SK-N-SH (cell line): ENCODE measurements around the gene AIF1L. TPM values are rescaled to one million over a fixed set of nuclear protein-coding genes. Genes with fewer than 3 reads are reported as not detected.
A peak's percentile ranks its signal among the peaks of the same experiment; 100 is the strongest.

Experiments used
- CTCF ChIA-PET: fragments of 300-600, 350-600 bp; formaldehyde crosslinking; extraction: SDS; loops from one replicate; lab custom pipeline; 2021; lab: Yijun Ruan, JAX
- POLR2A ChIA-PET: fragments of 350-600 bp; sonication (Branson Sonifier 250); formaldehyde crosslinking; extraction: SDS; loops from one replicate; lab custom pipeline; 2020; ENCODE audit warnings: antibody characterized with exemption, inconsistent platforms; lab: Yijun Ruan, JAX
- DNase-seq: peaks from one replicate; pipeline ENCODE4 v3.0.0; 2012
- H2AFZ ChIP-seq: fragments of 200-600 bp; sonication (generic); 2 replicates; pipeline ENCODE4 v1.8.1; 2016; ENCODE audit warnings: antibody characterized with exemption, mild to moderate bottlenecking, low read depth
- H3F3A ChIP-seq: fragments of 200-600 bp; sonication (generic); replicated peaks from 2 replicates; pipeline ENCODE3; 2016; ENCODE audit warnings: antibody characterized with exemption, mild to moderate bottlenecking; ENCODE audit not compliant: insufficient read depth
- H3K27ac ChIP-seq, 2 experiments: fragments of 200-500 bp in 1 of 2; fragments of 200-600 bp in 1 of 2; sonication (Bioruptor generic) in 1 of 2; sonication (generic), shearing (Covaris generic) in 1 of 2; 2 replicates each; pipeline versions ENCODE4 v1.5.1 to v1.6.1; 2014 to 2016; ENCODE audit warnings: low read depth in 2 of 2, inconsistent platforms in 1 of 2, low read length in 1 of 2, mild to moderate bottlenecking in 1 of 2, mixed read lengths in 1 of 2
- H3K27me3 ChIP-seq: fragments of 200-600 bp; sonication (generic), shearing (Covaris generic); 2 replicates; pipeline ENCODE4 v1.6.1; 2016; ENCODE audit warnings: mixed run types; ENCODE audit not compliant: insufficient read depth
- H3K36me3 ChIP-seq, 2 experiments: fragments of 200-500 bp in 1 of 2; fragments of 200-600 bp in 1 of 2; sonication (Bioruptor generic) in 1 of 2; sonication (generic) in 1 of 2; replicated peaks in 1 of 2; 2 replicates each; pipeline versions ENCODE3 to v1.5.1; 2014 to 2016; ENCODE audit warnings: low read length in 1 of 2, mild to moderate bottlenecking in 1 of 2; ENCODE audit not compliant: insufficient read depth in 2 of 2, control insufficient read depth in 1 of 2
- H3K4me1 ChIP-seq, 2 experiments: fragments of 200-500 bp in 1 of 2; fragments of 200-600 bp in 1 of 2; sonication (Bioruptor generic) in 1 of 2; sonication (generic), shearing (Covaris generic) in 1 of 2; 2 replicates each; pipeline versions ENCODE4 v1.5.1 to v1.6.1; 2014 to 2016; ENCODE audit warnings: low read depth in 1 of 2, low read length in 1 of 2, mixed run types in 1 of 2; ENCODE audit not compliant: insufficient read depth in 2 of 2, control insufficient read depth in 1 of 2
- H3K4me2 ChIP-seq: fragments of 200-600 bp; sonication (generic), shearing (Covaris generic); 2 replicates; pipeline ENCODE4 v1.6.1; 2017; ENCODE audit warnings: mixed run types
- H3K4me3 ChIP-seq, 2 experiments: fragments of 200-500 bp in 1 of 2; fragments of 200-600 bp in 1 of 2; sonication (Bioruptor generic) in 1 of 2; sonication (generic), shearing (Covaris generic) in 1 of 2; 2 replicates each; pipeline versions ENCODE4 v1.5.1 to v1.8.1; 2014 to 2016; ENCODE audit warnings: low read depth in 2 of 2, inconsistent platforms in 1 of 2, low read length in 1 of 2, mild to moderate bottlenecking in 1 of 2, mixed read lengths in 1 of 2, moderate library complexity in 1 of 2
- H3K79me2 ChIP-seq: fragments of 200-600 bp; sonication (generic); 2 replicates; pipeline ENCODE4 v1.8.1; 2017; ENCODE audit warnings: mild to moderate bottlenecking; ENCODE audit not compliant: insufficient read depth
- H3K9ac ChIP-seq: fragments of 200-600 bp; sonication (generic); 2 replicates; pipeline ENCODE4 v1.6.1; 2017; ENCODE audit warnings: mixed run types
- H3K9me2 ChIP-seq: fragments of 200-600 bp; sonication (generic); 2 replicates; pipeline ENCODE4 v1.6.1; 2017; ENCODE audit warnings: mixed run types
- H3K9me3 ChIP-seq: fragments of 200-600 bp; sonication (generic); 2 replicates; pipeline ENCODE4 v1.6.1; 2017; ENCODE audit warnings: mixed run types, mild to moderate bottlenecking, moderate library complexity
- H4K20me1 ChIP-seq: fragments of 200-600 bp; sonication (generic); 2 replicates; pipeline ENCODE4 v1.6.1; 2017; ENCODE audit warnings: mild to moderate bottlenecking, mixed run types; ENCODE audit not compliant: insufficient read depth
- CHD2 ChIP-seq: fragments of 150-350 bp; IDR thresholded peaks from 2 replicates; pipeline ENCODE4 v1.6.1; 2018; ENCODE audit warnings: low read length; ENCODE audit not compliant: partially characterized antibody
- FOXJ3 ChIP-seq: sonication (generic); formaldehyde crosslinking; IDR thresholded peaks from 2 replicates; pipeline ENCODE4 v1.5.1; 2020; ENCODE audit warnings: mild to moderate bottlenecking, missing genetic modification reagents
- FOXM1 ChIP-seq: IDR thresholded peaks from 2 replicates; pipeline ENCODE4 v1.4.0; 2012; ENCODE audit warnings: low read depth, mild to moderate bottlenecking
- JUND ChIP-seq: IDR thresholded peaks from 2 replicates; pipeline ENCODE4 v1.4.0; 2012
- MAX ChIP-seq: IDR thresholded peaks from 2 replicates; pipeline ENCODE4 v1.4.0; 2012; ENCODE audit warnings: low read depth
- NRF1 ChIP-seq: IDR thresholded peaks from 2 replicates; pipeline ENCODE4 v1.6.1; 2012; ENCODE audit warnings: low read depth, mild to moderate bottlenecking, low read length
- POLR2AphosphoS5 ChIP-seq: IDR thresholded peaks from 2 replicates; pipeline ENCODE4 v1.6.1; 2012; ENCODE audit warnings: low read depth, low read length
- SIN3A ChIP-seq: IDR thresholded peaks from 2 replicates; pipeline ENCODE4 v1.6.1; 2012; ENCODE audit warnings: low read depth, mild to moderate bottlenecking, low read length, moderate library complexity, borderline replicate concordance
- TAF1 ChIP-seq: IDR thresholded peaks from 2 replicates; pipeline ENCODE4 v1.6.1; 2012; ENCODE audit warnings: low read depth, mild to moderate bottlenecking, low read length, moderate library complexity, borderline replicate concordance
- USF1 ChIP-seq: IDR thresholded peaks from 2 replicates; pipeline ENCODE4 v1.4.0; 2012; ENCODE audit warnings: low read depth, borderline replicate concordance
- USF2 ChIP-seq: fragments of 150-350 bp; IDR thresholded peaks from 2 replicates; pipeline ENCODE4 v1.6.1; 2017; ENCODE audit warnings: antibody characterized with exemption, low read length, low read depth, borderline replicate concordance
- WGBS: methylation state at CpG from one replicate; pipeline ENCODE4 v1.1.6; 2017; ENCODE audit warnings: low lambda C conversion rate; 5-methylcytosine and 5-hydroxymethylcytosine counted together
- polyA plus RNA-seq, 3 experiments: library from polyadenylated mRNA; depleted of rRNA; stranded (reverse); fragments of >200 nt; gene quantifications; 2 replicates each; pipeline ENCODE4 v1.2.3, GENCODE V29; 2012
- TF ChIP-seq, protein P1 (sequence below): fragments of 150-350 bp; IDR thresholded peaks from 2 replicates; pipeline ENCODE4 v1.6.1; 2016; ENCODE audit warnings: mild to moderate bottlenecking, low read depth, low read length
- TF ChIP-seq, protein P2 (sequence below): fragments of 200-600 bp; sonication (generic); IDR thresholded peaks from 2 replicates; pipeline ENCODE4 v1.6.1; 2017; ENCODE audit warnings: antibody characterized with exemption, mild to moderate bottlenecking, moderate library complexity
- TF ChIP-seq, protein P3 (sequence below): IDR thresholded peaks from 2 replicates; pipeline ENCODE4 v1.4.0; 2012; ENCODE audit warnings: low read depth, borderline replicate concordance

The AIF1L gene
- polyA plus RNA-seq, 1 of the 3 experiments (the other 2 are of a cell fraction): 0.26 TPM

DNA sequence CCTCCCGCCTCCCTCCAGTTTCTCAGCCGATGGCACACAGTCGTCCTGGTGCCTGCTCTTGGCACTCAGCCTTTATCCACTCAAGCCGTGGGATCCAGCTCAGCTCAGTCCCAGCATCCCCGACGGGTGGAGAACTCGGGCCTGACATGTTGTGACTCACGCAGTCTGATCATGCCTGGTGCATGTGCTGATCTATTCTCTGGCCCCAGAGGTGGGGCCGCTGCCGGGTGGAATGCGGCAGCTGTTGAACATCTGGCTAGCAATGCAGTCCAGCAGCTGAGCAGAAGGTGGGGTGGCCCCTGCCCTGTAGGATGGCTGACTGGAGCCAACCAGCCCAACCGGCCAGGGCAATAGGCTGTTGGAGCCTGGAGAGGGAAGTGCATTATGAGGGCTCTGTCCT lies 1.7 kb upstream of the AIF1L start (continued):
- no peak for TF ChIP-seq USF2
- no peak for TF ChIP-seq SIN3A
- TF ChIP-seq FOXJ3 (CRISPR knock-in tag): no peak
- TF ChIP-seq NRF1: no peak
- no peak for TF ChIP-seq CHD2
- TF ChIP-seq TAF1: no peak
- TF ChIP-seq, protein P1, sequence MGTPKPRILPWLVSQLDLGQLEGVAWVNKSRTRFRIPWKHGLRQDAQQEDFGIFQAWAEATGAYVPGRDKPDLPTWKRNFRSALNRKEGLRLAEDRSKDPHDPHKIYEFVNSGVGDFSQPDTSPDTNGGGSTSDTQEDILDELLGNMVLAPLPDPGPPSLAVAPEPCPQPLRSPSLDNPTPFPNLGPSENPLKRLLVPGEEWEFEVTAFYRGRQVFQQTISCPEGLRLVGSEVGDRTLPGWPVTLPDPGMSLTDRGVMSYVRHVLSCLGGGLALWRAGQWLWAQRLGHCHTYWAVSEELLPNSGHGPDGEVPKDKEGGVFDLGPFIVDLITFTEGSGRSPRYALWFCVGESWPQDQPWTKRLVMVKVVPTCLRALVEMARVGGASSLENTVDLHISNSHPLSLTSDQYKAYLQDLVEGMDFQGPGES: no peak
- TF ChIP-seq POLR2AphosphoS5: no peak
- TF ChIP-seq, all 33 proteins: peak for 0

- Histone ChIP-seq H4K20me1 (no peaks in the 10 kb centered on the region), H3K4me1 (peaks cover 0 to 24% of the 10 kb centered on the region in 2 experiments; a peak in 1 of 4 replicates), H3K9ac (no peak overlapping the region), H3K9me3 (no peaks in the 10 kb centered on the region), H3K9me2 (no peaks in the 10 kb centered on the region), H3K36me3 (no peaks in the 10 kb centered on the region), H3K79me2 (no peaks in the 10 kb centered on the region), H2AFZ (peak overlapping the region; percentile 18; the same call in 1 of the 2 replicates), H3K27me3 (peaks cover 27% of the 10 kb centered on the region), H3K4me2 (peak overlapping the region; percentile 74; the same call in 1 of the 2 replicates), H3K27ac (no peak overlapping the region), H3K4me3 (peak overlapping the region; percentile 46 to 49; a peak in 3 of 4 replicates), H3F3A (no peaks in the 10 kb centered on the region)
- TF ChIP-seq JUND (no peak), MAX (no peak), USF1 (no peak), NRF1 (no peak), FOXM1 (no peak)
- TF ChIP-seq, protein P2, sequence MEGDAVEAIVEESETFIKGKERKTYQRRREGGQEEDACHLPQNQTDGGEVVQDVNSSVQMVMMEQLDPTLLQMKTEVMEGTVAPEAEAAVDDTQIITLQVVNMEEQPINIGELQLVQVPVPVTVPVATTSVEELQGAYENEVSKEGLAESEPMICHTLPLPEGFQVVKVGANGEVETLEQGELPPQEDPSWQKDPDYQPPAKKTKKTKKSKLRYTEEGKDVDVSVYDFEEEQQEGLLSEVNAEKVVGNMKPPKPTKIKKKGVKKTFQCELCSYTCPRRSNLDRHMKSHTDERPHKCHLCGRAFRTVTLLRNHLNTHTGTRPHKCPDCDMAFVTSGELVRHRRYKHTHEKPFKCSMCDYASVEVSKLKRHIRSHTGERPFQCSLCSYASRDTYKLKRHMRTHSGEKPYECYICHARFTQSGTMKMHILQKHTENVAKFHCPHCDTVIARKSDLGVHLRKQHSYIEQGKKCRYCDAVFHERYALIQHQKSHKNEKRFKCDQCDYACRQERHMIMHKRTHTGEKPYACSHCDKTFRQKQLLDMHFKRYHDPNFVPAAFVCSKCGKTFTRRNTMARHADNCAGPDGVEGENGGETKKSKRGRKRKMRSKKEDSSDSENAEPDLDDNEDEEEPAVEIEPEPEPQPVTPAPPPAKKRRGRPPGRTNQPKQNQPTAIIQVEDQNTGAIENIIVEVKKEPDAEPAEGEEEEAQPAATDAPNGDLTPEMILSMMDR: peak; percentile 21
- TF ChIP-seq, protein P3, sequence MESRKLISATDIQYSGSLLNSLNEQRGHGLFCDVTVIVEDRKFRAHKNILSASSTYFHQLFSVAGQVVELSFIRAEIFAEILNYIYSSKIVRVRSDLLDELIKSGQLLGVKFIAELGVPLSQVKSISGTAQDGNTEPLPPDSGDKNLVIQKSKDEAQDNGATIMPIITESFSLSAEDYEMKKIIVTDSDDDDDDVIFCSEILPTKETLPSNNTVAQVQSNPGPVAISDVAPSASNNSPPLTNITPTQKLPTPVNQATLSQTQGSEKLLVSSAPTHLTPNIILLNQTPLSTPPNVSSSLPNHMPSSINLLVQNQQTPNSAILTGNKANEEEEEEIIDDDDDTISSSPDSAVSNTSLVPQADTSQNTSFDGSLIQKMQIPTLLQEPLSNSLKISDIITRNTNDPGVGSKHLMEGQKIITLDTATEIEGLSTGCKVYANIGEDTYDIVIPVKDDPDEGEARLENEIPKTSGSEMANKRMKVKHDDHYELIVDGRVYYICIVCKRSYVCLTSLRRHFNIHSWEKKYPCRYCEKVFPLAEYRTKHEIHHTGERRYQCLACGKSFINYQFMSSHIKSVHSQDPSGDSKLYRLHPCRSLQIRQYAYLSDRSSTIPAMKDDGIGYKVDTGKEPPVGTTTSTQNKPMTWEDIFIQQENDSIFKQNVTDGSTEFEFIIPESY: no peak
- DNase-seq: peak; percentile 35
- ChIA-PET CTCF (no interaction called here), POLR2A (no interaction called here)
- 32% methylated on average over 14 of the region's 16 CpGs for WGBS
Measured at GRCh38 chr9:131095666-131096268, 564 bp upstream of the AIF1L start.
